AG08395 (cell line): ENCODE data around the gene COBLL1.
A peak's percentile ranks its signal among the peaks of the same experiment; 100 is the strongest.

Experiments
- DNase-seq: peaks from one replicate; pipeline ENCODE4 v3.0.0; 2012; ENCODE audit warnings: mixed read lengths, low spot score

COBLL1 gene

DNA sequence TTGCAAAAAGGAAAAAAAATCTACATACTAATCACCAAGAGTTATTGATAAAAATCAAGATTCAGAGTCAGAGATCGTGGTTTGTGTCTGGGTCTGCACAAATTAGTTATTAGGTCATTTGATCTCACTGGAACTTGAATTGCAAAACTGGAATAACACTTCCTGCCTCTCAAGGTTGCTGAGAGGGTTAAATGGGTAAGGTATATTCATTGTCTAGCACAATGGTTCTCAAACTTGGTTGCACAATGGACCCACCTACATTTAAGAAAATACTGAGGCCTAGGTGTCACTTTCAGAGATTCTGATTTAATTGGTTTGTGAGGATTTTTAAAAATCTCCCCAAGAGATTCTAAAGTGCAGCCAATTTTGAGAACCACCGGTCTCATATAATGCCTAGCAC lies 84.8 kb downstream of the COBLL1 start:
- DNase-seq, result no peak

DNA sequence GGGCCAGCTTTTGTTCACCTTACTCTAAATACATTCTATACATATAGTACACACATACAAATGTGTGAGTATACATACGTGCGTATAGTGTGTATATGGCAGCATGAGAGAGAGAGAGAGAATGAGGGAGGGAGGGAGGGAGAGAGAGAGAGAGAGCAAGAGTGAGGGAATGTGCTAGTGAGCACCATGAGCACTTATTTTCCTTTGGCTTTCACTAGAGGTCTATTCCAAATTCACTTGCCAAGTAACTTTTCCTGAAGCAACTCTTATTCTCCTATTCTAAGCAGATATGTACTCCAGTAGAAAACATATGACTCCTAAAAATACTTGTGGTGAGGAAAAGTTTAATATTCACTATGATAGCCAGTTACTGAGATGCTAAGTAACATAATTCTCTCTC lies 85.7 kb downstream of the COBLL1 start:
- no peak for DNase-seq

DNA sequence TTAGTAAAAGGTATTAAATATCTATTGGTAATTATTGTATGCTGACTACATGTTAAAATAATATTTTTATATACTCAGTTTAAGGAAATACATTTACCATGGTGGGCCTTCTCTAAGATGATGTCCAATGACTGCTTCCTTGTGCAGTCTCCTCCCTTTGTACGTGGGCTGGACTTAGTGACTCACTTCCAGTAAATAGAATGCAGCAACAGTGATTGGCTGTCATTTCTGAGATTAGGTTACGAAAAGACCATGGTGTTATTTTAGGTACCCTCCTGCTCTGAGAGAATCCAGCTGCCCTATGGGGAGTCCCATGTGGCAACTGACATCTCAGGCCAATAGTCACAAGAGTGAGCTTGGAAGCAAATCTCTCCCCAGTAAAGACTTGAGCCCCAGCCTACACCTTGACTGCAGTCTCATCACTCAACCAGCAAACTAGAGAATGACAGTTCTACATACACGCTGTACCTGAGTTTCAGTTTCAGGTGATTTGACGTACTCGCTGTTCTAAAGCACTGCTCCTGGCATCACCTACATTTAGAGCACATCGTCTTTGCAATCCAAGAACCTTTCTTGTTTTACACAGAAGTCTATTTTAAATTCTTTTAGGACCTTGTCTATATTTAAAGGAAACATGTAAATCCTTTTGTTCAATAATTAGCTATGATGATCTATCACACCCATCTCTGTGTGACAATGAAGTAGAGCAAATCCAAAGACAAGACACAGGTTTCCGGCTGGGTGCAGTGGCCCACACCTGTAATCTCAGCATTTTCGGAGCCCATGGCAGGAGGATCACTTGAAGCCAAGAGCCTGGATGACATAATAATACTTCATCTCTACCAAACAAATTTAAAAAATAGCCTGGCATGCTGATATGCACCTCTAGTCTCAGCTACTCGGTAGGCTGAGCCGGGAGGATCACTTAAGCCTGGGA lies 87.2 kb downstream of the COBLL1 start:
- no peak for DNase-seq

DNA sequence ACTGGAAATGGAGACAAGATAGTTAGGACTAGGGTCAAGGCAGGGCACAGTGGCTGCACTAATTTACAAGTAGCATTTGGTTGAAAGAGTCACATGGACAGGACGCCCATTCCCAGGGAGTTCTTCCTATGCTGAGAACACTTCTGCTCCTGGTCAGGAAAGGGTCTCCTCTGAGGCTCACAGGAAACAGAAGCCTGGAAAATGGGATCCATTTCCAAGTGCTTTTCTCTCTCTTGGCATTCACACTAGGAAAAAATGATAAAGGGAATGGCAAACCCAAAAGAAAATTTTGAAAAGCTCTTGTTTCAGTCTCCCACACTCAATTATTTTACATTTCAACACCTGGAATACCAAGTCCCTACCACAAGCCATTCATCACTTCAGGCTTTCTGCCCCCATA lies 88.7 kb downstream of the COBLL1 start:
- DNase-seq, result no peak

DNA sequence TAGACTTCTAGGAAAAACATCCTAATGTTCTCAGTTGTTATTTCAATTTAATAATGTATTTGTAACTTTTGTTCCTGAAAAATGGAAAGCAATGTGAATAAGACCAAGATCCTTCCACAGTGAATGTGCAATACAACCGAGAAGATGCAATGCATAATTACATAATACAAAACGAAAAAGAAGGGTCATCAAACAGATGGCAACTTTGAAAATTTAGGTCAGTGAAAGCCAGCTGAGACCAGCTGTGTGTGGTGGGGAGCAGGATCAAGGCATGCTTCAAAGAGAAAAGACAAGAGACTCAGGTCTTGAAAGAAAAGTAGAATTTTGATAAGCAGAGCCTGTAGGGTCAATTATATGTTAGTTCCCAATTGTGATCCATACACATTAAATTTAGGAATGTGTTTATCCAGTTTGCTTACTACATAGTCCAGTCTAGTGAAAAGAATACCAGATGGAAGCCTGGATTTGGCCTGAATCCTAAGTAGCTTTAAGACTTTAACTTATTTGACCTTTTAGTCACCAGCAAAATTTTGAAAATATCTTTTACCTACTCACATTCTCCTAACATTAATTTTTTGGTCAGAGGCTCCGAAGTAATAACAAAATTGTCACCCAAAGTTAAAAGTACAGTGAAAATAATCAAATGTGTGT lies 93.7 kb downstream of the COBLL1 start:
- DNase-seq, result no peak

DNA sequence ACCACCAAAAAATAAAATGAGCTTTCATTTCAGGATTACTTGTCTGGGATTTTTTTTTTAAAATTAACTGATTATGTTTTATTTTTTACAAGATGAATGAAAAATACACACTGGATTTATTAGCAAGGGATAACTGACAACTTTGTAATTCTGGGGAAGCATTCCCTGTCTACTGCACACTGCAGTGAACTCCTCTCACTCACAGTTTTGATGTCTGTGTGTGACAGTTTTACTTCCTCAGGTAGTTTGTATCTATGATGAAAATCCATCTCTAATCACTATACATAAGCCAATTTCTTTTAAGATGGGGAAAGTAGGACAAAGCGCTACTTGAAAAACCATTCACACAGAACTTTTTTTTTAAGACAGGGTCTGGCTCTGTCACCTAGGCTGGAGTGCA lies 94.5 kb downstream of the COBLL1 start:
- DNase-seq, result no peak

DNA sequence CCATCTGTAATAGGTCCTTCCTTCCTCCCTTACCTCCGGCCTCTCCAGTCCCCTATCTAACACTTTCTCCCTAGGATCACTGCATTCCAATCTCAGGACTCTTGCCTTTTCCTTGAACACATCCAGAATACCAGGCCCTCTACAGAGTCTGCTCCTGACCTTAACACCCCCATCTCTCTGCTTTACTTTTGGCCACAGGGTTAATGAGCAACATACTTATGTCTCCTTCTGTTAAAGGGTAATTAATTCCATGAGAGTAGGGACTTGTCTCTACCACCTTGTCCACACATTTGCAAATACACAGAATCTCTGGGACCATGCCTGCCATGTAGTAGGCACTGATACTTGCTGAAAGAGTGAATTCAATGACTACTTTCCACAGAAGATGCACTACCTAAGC lies 94.9 kb downstream of the COBLL1 start:
- no peak for DNase-seq

DNA sequence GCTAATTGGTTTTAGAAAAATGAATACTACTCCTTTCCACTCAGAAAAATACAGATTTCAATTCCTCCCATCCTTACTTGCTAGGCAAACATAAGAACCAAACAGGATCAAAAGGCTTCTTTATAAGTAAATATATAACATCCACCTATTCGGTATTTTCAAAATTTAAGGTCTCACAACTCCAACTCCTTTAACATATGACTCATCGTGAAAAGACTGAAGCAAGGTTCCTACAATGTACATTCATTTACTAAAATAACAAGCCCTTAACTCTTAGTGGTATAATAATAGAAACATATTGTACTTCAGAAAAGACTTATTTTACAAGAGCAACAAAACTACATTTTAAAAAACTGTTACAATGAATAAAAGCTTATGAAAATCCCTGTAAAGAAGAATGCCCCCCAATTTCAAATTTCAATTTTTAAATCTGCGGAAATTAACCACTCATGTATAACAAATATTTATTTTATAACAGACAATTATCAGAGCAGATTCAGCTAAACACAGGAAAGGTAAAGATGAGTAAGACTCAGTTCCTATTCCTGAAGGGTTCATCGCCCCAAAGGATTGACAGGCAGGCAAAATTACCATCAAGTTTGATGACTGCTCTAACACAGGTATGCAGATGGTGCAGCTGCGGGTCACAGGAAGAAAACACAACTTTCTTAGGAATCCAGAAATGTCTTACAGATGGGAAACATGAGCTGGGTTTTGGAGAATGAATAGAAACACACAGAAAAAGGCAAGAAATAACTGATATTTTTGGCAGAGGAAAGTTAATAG lies 96.4 kb downstream of the COBLL1 start:
- no peak for DNase-seq

DNA sequence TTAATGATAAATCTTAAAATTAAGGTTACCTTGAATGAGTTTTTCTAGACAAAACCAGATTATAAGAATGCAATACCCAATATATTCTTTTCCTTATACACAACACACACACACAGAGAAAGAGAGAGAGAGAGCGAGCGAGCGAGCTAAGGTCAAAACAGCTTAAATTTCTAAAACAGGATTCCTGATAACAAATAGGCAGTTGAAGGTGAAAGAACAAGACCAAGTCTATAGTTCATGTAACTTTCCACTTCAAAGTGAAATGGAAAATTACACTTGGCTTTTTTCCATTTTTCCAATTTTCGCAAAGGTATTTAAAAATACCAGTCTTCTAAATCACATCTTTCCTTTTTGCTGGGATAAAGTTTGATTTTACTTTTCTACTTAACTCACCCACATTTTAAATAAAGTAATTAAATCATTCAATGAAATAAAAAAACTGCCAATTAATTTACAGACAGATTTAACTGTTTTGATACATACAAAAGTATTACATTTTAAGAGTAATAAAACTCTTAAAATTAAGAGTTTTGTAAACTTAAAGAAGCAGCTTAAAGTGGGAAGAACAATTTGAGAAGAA lies 98.8 kb downstream of the COBLL1 start:
- DNase-seq, result no peak

DNA sequence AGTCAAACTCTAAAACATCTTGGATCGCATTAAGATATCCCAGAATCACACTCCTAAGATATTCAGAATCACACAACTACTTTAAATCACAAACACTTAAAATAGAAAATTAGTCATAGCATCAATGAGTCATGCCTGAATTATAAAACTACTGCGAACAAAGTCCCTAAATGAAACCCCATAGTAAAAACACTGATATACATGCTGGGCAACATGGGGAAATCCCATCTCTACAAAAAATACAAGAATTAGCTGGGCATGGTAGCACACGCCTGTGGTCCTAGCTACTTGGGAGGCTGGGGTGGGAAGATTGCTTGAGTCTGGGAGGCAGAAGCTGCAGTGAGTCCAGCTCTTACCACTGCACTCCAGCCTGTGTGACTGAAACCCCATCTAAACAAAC lies 101.7 kb downstream of the COBLL1 start:
- DNase-seq, result peak; percentile 35

DNA sequence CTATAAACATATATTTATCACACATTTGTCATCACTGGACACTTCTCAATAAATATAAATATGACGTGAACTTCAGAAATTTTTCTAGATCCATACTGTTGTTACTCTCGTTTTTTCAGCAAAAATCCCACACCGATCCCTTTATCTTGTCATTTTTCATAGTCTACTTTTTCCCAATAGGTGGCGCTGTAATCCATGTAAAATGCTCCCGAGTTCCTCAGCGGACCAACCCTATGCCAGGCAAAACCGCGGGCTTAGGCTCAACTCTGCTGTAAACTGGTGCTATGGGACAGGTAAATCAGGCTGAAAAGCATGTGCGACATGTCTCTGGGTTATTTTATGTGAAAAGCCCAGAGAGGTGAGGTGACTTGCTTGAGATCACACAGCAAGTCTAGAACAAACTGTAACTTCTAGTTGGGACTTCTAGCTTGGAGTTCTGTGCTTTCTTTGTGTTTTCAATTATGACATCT lies 104.0 kb downstream of the COBLL1 start:
- DNase-seq, result peak; percentile 80

DNA sequence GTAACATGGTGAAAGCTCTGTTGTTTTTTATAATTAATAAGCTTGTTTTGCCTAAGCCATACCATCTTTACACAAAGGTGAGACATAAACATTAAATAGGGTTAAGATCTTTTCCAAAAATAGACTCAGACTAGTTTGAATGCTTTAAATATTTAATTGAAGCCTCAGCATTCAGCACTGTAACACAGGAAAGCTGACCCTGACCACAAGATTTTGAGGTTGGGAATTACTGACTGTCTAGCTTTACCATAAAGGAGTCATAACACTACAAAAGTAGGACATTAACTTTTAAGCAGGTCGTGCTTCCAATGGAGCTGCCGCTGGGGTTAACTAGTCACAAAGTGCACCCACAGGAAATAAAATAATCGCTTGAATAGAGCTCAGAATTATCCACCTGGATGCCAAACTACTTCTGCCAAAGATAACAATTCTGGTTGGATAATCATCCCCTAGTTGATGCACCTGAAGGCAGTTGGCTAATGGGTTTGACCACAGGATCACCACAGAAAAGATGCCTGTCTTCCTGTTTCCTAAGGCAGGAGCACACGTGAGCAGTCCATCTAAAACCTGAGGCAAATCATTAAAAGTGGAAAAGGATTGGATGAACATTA lies 106.2 kb downstream of the COBLL1 start:
- no peak for DNase-seq

DNA sequence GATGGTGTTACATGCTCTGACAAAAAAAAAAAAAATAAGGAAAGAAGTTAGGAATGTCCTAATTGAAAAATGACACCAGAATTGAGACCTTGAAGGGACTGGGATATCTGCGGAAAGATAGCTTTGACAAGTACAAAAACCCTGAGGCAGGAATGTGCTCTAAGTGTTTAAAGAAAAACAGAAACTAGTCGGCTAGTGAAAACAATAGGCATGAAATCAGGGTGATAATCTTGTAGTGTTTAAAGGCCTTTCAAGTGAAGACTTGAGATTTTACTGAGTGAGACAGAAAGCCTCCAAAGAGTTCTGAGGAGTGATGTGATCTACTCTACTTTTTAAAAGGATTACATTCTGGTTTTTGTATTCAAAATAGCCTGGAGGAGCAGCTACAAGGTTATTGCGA lies 107.4 kb downstream of the COBLL1 start:
- no peak for DNase-seq

DNA sequence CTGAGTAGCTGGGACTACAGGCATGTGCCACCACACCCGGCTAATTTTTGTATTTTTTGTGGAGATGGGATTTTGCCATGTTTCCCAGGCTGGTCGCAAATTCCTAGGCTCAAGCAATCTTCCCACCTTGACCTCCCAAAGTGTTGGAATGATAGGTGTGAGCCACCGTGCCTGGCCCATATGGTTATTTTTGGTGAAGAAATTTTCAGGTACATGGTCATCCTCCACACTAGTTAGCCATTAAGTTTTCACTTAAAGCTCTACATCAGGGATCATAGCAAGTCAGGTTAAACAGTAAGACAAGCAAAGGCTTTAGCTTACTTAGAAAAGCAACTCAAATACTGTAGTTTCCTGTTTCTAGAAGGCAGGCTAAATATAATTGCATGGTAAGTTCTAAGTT lies 116.1 kb downstream of the COBLL1 start:
- no peak for DNase-seq

DNA sequence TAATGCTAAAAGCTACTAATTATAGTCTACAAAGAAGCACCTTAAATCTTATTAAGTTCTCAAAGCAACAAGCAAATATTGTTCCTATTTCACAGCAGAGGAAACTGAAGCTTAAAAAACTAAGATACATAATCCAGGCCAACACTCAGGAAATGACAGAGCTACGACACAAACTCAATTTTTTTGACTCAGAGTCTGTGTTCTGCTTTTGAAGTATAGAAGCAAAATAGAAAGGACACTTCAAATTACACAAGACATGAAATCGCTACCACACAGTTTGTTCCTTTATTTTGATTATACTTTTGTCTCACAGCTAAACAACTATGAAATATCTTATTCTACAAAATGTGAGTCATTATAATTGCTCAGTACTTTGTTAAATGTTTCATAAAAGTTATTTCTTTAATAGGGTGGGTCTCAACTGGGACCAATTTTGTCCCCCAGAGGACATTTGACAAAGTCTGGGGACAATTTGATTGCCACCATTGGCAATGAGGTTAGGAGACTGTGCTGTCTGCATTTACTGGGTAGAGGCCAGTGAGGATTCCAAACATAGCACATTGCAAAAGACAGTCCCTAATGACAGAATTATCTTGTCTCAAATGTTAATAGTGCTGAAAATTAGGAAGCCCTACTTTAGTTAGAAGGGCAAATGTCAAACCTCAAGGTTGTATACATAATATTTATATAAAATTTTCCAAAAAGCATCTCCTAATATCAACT lies 118.8 kb downstream of the COBLL1 start:
- no peak for DNase-seq

DNA sequence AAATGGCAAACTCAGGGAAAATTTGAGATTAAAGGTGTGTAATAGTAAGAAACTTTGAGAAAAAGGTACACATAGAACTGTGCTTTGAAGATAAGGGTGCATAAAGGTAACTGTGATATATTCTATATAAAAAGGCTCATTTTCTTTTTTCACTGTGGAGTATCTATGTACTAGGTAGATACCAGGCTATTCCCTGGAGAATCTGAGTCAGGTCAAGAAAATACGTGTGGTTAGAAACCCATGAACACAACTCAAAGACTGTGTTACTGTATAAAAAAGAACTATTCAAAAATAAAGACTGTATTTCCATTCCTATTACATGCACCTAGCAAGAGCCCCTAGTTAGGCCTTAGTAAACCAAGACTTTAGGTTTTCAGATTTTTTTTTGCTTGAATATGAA lies 120.2 kb downstream of the COBLL1 start:
- DNase-seq, result no peak

DNA sequence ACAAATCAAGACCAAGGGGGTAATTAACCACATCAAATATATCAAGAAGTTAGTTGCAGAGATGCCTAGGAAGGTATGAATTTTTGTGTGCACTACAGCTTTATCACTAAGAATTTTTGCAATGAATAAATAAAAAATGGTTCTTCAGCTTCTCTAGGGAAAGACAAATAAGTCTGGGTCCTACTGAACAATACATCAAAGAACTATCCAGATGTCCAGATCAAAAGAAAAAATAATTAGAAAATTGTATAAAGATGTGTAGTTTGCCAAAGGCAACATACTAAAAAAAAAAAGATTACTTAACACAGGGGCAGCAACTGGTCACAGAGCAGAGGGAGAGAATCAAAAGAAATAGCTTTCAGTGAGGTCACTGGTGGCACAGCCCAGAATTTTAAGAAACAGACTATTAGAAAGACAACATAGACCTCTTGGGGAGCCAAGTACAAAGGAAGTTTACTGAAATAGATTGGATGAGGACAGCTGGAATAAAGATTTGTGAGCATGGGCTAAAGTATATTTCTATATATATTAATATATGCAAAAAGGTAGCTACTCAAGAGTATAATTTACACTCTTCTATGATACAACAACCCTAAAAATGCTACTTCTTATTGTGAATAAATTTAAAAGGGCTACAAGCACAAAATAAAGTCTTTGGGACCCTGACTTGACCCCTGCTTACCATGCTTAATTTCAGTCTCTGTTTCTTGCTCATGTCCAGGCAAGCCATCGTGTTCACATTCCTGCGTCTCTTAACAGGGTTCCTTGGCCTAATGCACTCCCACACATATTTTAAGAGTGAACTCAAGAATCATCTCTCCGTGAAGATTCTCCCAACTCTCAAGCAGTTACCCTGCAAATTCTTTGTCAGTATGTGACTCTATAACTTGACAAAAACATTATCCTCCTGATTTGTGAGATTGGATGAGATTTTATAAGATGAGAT lies 121.4 kb downstream of the COBLL1 start:
- DNase-seq, result peak; percentile 35

DNA sequence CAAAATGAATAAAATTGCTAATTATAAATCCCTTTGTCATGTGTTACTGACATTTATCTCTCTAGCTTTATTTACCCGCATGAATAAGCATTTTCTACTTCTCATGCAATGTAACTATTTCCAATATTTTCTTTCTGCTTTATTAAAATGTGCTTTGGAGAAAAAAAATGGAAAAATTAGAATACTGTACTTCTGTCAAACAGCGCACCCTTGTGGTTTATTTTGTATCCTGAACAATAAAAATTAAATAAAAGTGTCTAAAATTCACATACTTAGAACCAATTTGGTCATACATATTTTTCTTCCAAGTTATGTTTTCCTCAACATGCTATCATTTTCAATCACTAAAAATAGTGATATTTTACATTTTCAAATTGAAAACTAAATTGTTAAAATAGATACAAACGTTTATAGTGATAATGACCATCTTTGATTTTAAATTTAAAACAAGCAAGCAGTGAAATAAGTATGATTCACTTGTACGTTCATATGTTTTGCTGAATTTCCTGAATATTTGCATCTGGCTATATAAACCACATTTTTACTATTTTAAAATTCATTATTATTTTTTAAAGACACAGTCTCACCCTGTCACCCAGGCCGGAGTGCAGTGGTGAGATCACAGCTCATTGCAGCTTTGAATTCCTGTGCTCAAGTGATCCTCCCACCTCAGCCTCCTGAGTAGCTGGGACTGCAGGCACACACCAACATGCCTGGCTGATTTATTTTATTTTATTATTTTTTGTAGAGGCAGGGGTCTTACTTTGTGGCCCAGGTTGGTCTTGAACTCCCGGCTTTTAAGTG lies 124.4 kb downstream of the COBLL1 start:
- DNase-seq, result no peak

DNA sequence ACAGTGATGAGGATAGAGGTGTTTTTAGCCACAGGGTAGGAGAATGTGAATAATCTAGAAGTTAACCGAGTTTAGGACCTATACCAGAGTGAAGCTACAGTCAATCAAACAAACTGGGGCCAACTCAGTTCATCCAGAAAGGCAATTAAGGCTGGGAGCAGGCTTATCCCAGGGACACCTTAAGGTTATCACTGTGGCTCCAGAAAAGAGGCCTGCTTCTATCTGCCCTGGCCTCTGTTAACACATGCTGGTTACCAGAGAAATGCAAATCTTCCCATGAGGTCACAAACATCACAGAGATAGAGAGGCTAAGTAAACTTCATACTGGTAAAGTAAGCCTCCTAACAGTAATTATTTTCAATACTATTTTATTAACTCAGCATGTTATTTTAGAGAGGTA lies 127.2 kb downstream of the COBLL1 start:
- no peak for DNase-seq
